Left ventricle myocardium superior (tissue), 1 donor: ENCODE measurements around the gene CCDC180. TPM values are rescaled to one million over a fixed set of nuclear protein-coding genes. Genes with fewer than 3 reads are reported as not detected.

Source experiments
- ATAC-seq: fragments of 200-7000 bp; cut with Tn5 transposase; one replicate; pipeline ENCODE4 v1.9.1; 2020; ENCODE audit warnings: mild to moderate bottlenecking, moderate library complexity
- DNase-seq: peaks from one replicate; pipeline ENCODE4 v3.0.0-alpha.2; 2020
- intact Hi-C: fragments of 100-400 bp; cut with micrococcal nuclease; formaldehyde crosslinking; loops from one replicate; pipeline ENCODE4 v1.11.0; 2022
- total RNA-seq: library from RNA; stranded (reverse); fragmentation: NEBNext Ultra II Directional; extraction: Animal tissue kit (Norgen Biotek cat#: 25700); gene quantifications from one replicate; pipeline ENCODE4 v1.2.1, GENCODE V29; 2021
- donor health status: DM: no; HTN: yes; CAD: no; lungs with severe emphysema.

CCDC180 gene
- total RNA-seq, 1 donor from 2014 or later: 2.8 TPM

DNA sequence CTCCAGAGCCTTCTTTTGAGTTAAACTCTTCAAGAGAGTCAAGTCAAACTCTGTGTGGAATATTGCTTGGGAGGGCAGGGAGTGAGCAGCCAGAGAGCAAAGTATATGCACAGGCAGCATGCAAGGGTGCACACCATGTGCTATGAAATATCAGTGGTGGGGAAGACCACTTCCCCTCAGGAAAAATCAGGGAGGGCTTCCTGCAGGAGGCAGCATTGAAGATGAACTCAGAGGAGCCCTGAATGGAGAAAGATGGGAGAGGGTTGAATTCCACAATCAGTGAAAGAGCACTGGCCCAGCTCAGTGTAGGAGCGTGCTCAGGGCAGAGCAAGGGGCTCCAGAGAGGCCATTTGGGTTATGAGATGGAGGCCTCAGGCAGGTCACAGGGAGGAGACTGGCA, 41.9 kb downstream of the CCDC180 start:
- intact Hi-C loops: no loop called here
- no peak for ATAC-seq
- no peak for DNase-seq

GRCh38 chr9:97354637-97355036, 47.2 kb downstream of the CCDC180 start:
- intact Hi-C loops: no loop called here
- ATAC-seq: no peak
- no peak for DNase-seq

DNA sequence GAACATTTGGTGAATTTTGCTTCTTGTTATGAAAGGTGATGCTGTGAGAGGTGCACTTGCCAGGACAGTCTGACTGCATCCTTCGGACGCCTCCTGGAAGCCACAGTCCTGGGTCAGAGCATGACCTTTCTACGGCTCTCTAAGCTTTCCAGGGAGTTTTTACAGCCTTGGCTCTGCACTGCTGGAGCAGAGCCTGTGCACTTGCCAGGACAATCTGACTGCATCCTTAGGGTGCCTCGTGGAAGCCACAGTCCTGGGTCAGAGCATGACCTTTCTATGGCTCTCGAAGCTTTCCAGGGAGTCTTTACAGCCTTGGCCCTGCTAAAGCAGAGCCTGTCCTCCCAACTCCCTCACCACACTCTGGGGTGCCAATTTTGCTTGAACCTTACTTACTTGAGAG, 49.6 kb downstream of the CCDC180 start:
- ATAC-seq (no peak), DNase-seq (no peak)
- intact Hi-C loops: no loop called here

Other genes with a start within 250 kb of the CCDC180 start
- gene TDRD7, start 104.4 kb downstream of the CCDC180 start, total RNA-seq: 8.8 TPM
- 205 TPM for gene TMOD1, start 194.0 kb downstream of the CCDC180 start, total RNA-seq